ENCODE results near the gene PPY. TPM values are rescaled to one million over a fixed set of nuclear protein-coding genes. Genes with fewer than 3 reads are reported as not detected.

The PPY gene
- 0.34 to 0.43 TPM in 2 of 5 replicates, not detected in the others for total RNA-seq (2022; extraction: Qiagen RNA extraction)

GRCh38 chr17:43942051-43942685 is at the start of gene PPY:
TSS of gene PPY (minus strand) at chr17:43942476. CDS start at chr17:43941654, 822 bp downstream.

GRCh38 chr17:43953746-43954145 is 11.5 kb upstream of the PPY start, which contains the start of gene PYY:
TSS of gene PYY (minus strand) at chr17:43953940. CDS start at chr17:43953483, 457 bp downstream.

DNA sequence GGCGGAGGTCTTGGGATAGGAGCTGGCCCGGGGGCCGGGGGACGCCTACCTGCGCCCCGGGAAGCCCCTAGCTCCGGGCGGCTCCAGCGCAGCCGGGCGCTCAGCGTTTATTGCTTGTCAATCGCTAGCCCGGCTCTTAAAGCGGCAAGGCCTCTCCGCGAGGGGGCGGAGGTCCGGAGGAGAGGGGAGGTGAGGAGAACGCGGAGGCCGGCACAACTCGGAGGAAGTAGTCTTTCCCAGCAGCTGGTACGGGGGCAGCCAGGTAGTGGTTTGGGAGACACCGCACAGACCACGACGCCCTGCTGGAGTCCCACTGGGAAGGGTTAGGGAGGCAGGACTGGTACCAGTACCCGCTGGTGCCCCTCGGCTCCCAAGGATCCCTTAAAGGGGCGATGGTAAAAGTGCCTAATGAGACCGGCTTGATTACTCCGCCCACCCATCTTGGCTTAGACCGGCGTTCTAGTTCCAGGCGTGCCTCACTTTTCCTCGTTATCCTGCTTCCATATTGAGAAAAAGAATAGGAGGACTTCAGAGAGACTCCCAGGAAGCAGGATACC is 34.8 kb downstream of the PPY start, which contains the start of gene MPP2:
MPP2 (minus strand) TSS at position 112 of the 557 bp plus-strand sequence. CDS start 3,076 bp downstream, outside the sequence.

Other genes with a start within 250 kb of the PPY start
- gene SOST, start 183.7 kb downstream of the PPY start, total RNA-seq (2022; extraction: Qiagen RNA extraction), result 0.03 TPM in 1 of 5 replicates, not detected in the others
- 55.7 to 61.7 TPM (median 57.9 TPM) in 5 replicates for gene DUSP3, start 163.5 kb downstream of the PPY start, total RNA-seq (2022; extraction: Qiagen RNA extraction)
- gene CFAP97D1, start 162.0 kb downstream of the PPY start, total RNA-seq (2022; extraction: Qiagen RNA extraction), result 0.01 to 0.03 TPM (median 0.02 TPM) in 3 of 5 replicates, not detected in the others
- gene MPP3, start 109.3 kb downstream of the PPY start, total RNA-seq (2022; extraction: Qiagen RNA extraction), result 13.9 to 16.7 TPM (median 15.3 TPM) in 5 replicates
- not detected in 5 replicates for gene CD300LG, start 95.3 kb downstream of the PPY start, total RNA-seq (2022; extraction: Qiagen RNA extraction)
- 1.1 to 1.8 TPM (median 1.4 TPM) in 5 replicates for gene MPP2, start 34.9 kb downstream of the PPY start, total RNA-seq (2022; extraction: Qiagen RNA extraction)
- gene PYY, start 11.5 kb upstream of the PPY start, total RNA-seq (2022; extraction: Qiagen RNA extraction), result 0.08 TPM in 1 of 5 replicates, not detected in the others
- 1.1 to 1.4 TPM (median 1.2 TPM) in 5 replicates for gene NAGS, start 62.1 kb upstream of the PPY start, total RNA-seq (2022; extraction: Qiagen RNA extraction)
- 26.6 to 32.4 TPM (median 30.7 TPM) in 5 replicates for gene TMEM101, start 72.5 kb upstream of the PPY start, total RNA-seq (2022; extraction: Qiagen RNA extraction)
- gene LSM12, start 124.2 kb upstream of the PPY start, total RNA-seq (2022; extraction: Qiagen RNA extraction), result 48.6 to 52.3 TPM (median 49.5 TPM) in 5 replicates
- gene G6PC3, start 128.3 kb upstream of the PPY start, total RNA-seq (2022; extraction: Qiagen RNA extraction), result 116 to 174 TPM (median 167 TPM) in 5 replicates
- 12.0 to 16.8 TPM (median 15.3 TPM) in 5 replicates for gene HDAC5, start 181.2 kb upstream of the PPY start, total RNA-seq (2022; extraction: Qiagen RNA extraction)
- 8.3 to 11.9 TPM (median 11.3 TPM) in 5 replicates for gene HROB, start 199.5 kb upstream of the PPY start, total RNA-seq (2022; extraction: Qiagen RNA extraction)
- gene ASB16, start 228.2 kb upstream of the PPY start, total RNA-seq (2022; extraction: Qiagen RNA extraction), result 0.07 TPM in 3 of 5 replicates, not detected in the others
- 34.5 to 43.3 TPM (median 42.7 TPM) in 5 replicates for gene TMUB2, start 244.5 kb upstream of the PPY start, total RNA-seq (2022; extraction: Qiagen RNA extraction)